BLaER1 treated with 17β-estradiol and CSF1 and Interleukin-3, amounts not matched to agents 10 nM and 100 nM (cell line): ENCODE results near the gene TAB2.
"Not testable (repeated sequence)": the region's sequence is repeated elsewhere in the genome, so short reads cannot be mapped to it uniquely, and the experiment has no call there.

Experiments used
- H3K27ac ChIP-seq, 11 experiments: shearing (Covaris generic); formaldehyde crosslinking; 2 replicates each; pipeline ENCODE4 v1.8.1; 2022
- H3K27me3 ChIP-seq, 11 experiments: shearing (Covaris generic); formaldehyde crosslinking; 2 replicates each; pipeline ENCODE4 v1.8.1; 2022
- H3K36me3 ChIP-seq, 11 experiments: shearing (Covaris generic); formaldehyde crosslinking; 2 replicates each; pipeline ENCODE4 v1.8.1; 2022
- H3K4me1 ChIP-seq, 10 experiments: shearing (Covaris generic); formaldehyde crosslinking; 2 replicates each; pipeline ENCODE4 v1.8.1; 2022
- H3K4me2 ChIP-seq, 11 experiments: shearing (Covaris generic); formaldehyde crosslinking; 2 replicates each; pipeline ENCODE4 v1.8.1; 2022
- H3K4me3 ChIP-seq, 10 experiments: shearing (Covaris generic); formaldehyde crosslinking; 2 replicates each; pipeline ENCODE4 v1.8.1; 2022
- H3K9ac ChIP-seq, 11 experiments: shearing (Covaris generic); formaldehyde crosslinking; 2 replicates each; pipeline ENCODE4 v1.8.1; 2022
- H3K9me3 ChIP-seq, 11 experiments: shearing (Covaris generic); formaldehyde crosslinking; replicated peaks in 1 of 11; 2 replicates each; pipeline ENCODE4 v1.8.1; 2022
- H4K20me1 ChIP-seq, 11 experiments: shearing (Covaris generic); formaldehyde crosslinking; 2 replicates each; pipeline ENCODE4 v1.8.1; 2022
- Cebpa-rat ChIP-seq, 11 experiments: shearing (Covaris generic); IDR thresholded peaks; 2 replicates each; pipeline ENCODE4 v1.8.1; 2022

Gene TAB2

GRCh38 chr6:149443411-149444181, 126.1 kb downstream of the TAB2 start:
- Histone ChIP-seq H3K9ac (no peak overlapping the region), H3K27me3 (no peaks in the 10 kb centered on the region), H3K4me2 (peak overlapping the region in 1 of 11 experiments; percentile 21; a peak in 1 of 22 replicates), H4K20me1 (no peaks in the 10 kb centered on the region; a peak in 1 of 22 replicates), H3K4me1 (peaks cover 14 to 27% (median 19%) of the 10 kb centered on the region in 10 experiments), H3K27ac (no peak overlapping the region), H3K4me3 (no peak overlapping the region), H3K9me3 (peaks cover 0 to 8% (median 0%) of the 10 kb centered on the region in 11 experiments; a peak in 1 of 22 replicates), H3K36me3 (peaks cover 0 to 12% (median under 1%) of the 10 kb centered on the region in 11 experiments; a peak in 5 of 22 replicates)
- TF ChIP-seq Cebpa-rat (IDR thresholded peaks at IDR 0.05): no peak

GRCh38 chr6:149444360-149445094, 127.0 kb downstream of the TAB2 start:
- not testable (repeated sequence) for H3K9ac ChIP-seq, H3K27ac ChIP-seq, H3K4me2 ChIP-seq, H3K27me3 ChIP-seq, H3K4me3 ChIP-seq, H4K20me1 ChIP-seq, H3K9me3 ChIP-seq
- Histone ChIP-seq H3K4me1 (peaks cover 14 to 28% (median 23%) of the 10 kb centered on the region in 10 experiments), H3K36me3 (peaks cover 0 to 19% (median 7%) of the 10 kb centered on the region in 11 experiments; a peak in 10 of 22 replicates)

GRCh38 chr6:149445095-149445466, 127.6 kb downstream of the TAB2 start:
- peaks cover 0 to 21% (median 11%) of the 10 kb centered on the region in 11 experiments; a peak in 16 of 22 replicates for H3K36me3 ChIP-seq
- H3K9ac ChIP-seq: no peak overlapping the region
- H3K9me3 ChIP-seq: peaks cover 0 to 8% (median 0%) of the 10 kb centered on the region in 11 experiments; a peak in 1 of 22 replicates
- H4K20me1 ChIP-seq: no peaks in the 10 kb centered on the region; a peak in 1 of 22 replicates
- no peaks in the 10 kb centered on the region for H3K27me3 ChIP-seq
- H3K4me1 ChIP-seq: peaks cover 14 to 28% (median 23%) of the 10 kb centered on the region in 10 experiments
- H3K4me3 ChIP-seq: no peak overlapping the region
- no peak for TF ChIP-seq Cebpa-rat (IDR thresholded peaks at IDR 0.05)
- H3K27ac ChIP-seq: no peak overlapping the region
- no peak overlapping the region for H3K4me2 ChIP-seq

GRCh38 chr6:149445573-149445972, 128.1 kb downstream of the TAB2 start:
- Histone ChIP-seq H3K36me3 (peaks cover 4 to 26% (median 16%) of the 10 kb centered on the region in 11 experiments; a peak in 21 of 22 replicates), H3K27me3 (no peaks in the 10 kb centered on the region), H3K4me2 (no peak overlapping the region), H3K27ac (no peak overlapping the region), H3K4me3 (no peak overlapping the region), H3K4me1 (peaks cover 14 to 27% (median 22%) of the 10 kb centered on the region in 10 experiments), H4K20me1 (peaks cover 0 to 4% (median 0%) of the 10 kb centered on the region in 11 experiments; a peak in 2 of 22 replicates), H3K9ac (no peak overlapping the region), H3K9me3 (peaks cover 0 to 8% (median 0%) of the 10 kb centered on the region in 11 experiments; a peak in 2 of 22 replicates)
- TF ChIP-seq Cebpa-rat (IDR thresholded peaks at IDR 0.05): no peak

GRCh38 chr6:149446791-149447376, 129.4 kb downstream of the TAB2 start:
- TF ChIP-seq Cebpa-rat (IDR thresholded peaks at IDR 0.05): no peak
- H3K27me3 ChIP-seq: no peaks in the 10 kb centered on the region
- no peak overlapping the region for H3K9ac ChIP-seq
- H3K4me3 ChIP-seq: no peak overlapping the region
- H3K4me2 ChIP-seq: no peak overlapping the region
- peaks cover 0 to 15% (median 0%) of the 10 kb centered on the region in 11 experiments; a peak in 7 of 22 replicates for H3K9me3 ChIP-seq
- H4K20me1 ChIP-seq: peaks cover 0 to 6% (median 0%) of the 10 kb centered on the region in 11 experiments; a peak in 2 of 22 replicates
- peaks cover under 1 to 14% (median 9%) of the 10 kb centered on the region in 10 experiments; a peak in 17 of 20 replicates for H3K4me1 ChIP-seq
- no peak overlapping the region for H3K27ac ChIP-seq
- peaks cover 17 to 39% (median 29%) of the 10 kb centered on the region in 11 experiments for H3K36me3 ChIP-seq

- Histone ChIP-seq H3K4me2 (peak overlapping the region in 6 of 11 experiments; percentile 3 to 38 (median 26); a peak in 4 of 22 replicates), H3K27ac (0 out of 22 replicates have a peak overlapping the region, but pooled peaks of 2 of the 11 experiments have one; percentile 2 to 23)
These were observed 131.4 kb downstream of the TAB2 start for GRCh38 chr6:149448821-149449453.

GRCh38 chr6:149449831-149450678, 132.5 kb downstream of the TAB2 start:
- no peak for TF ChIP-seq Cebpa-rat (IDR thresholded peaks at IDR 0.05)
- H3K9ac ChIP-seq: no peak overlapping the region
- H3K4me1 ChIP-seq: peaks cover 18 to 28% (median 24%) of the 10 kb centered on the region in 10 experiments
- no peak overlapping the region for H3K4me2 ChIP-seq
- no peak overlapping the region for H3K4me3 ChIP-seq
- peaks cover 0 to 13% (median 0%) of the 10 kb centered on the region in 11 experiments; a peak in 7 of 22 replicates for H3K9me3 ChIP-seq
- peaks cover 4 to 33% (median 9%) of the 10 kb centered on the region in 11 experiments; a peak in 10 of 22 replicates for H4K20me1 ChIP-seq
- H3K36me3 ChIP-seq: peaks cover 27 to 67% (median 50%) of the 10 kb centered on the region in 11 experiments
- H3K27me3 ChIP-seq: no peaks in the 10 kb centered on the region
- no peak overlapping the region for H3K27ac ChIP-seq

More at GRCh38 chr6:149448821-149449453, 131.4 kb downstream of the TAB2 start:
- no peak for TF ChIP-seq Cebpa-rat (IDR thresholded peaks at IDR 0.05)
- Histone ChIP-seq H3K4me1 (peaks cover 7 to 17% (median 12%) of the 10 kb centered on the region in 10 experiments), H3K4me3 (no peak overlapping the region), H3K36me3 (peaks cover 27 to 58% (median 49%) of the 10 kb centered on the region in 11 experiments), H3K9me3 (peaks cover 0 to 20% (median 0%) of the 10 kb centered on the region in 11 experiments; a peak in 7 of 22 replicates), H4K20me1 (peaks cover 0 to 26% (median 1%) of the 10 kb centered on the region in 11 experiments; a peak in 7 of 22 replicates), H3K9ac (no peak overlapping the region), H3K27me3 (no peaks in the 10 kb centered on the region)
